GM19035 (cell line): ENCODE data around the gene TREM2.
"Not testable (repeated sequence)": the region's sequence is repeated elsewhere in the genome, so short reads cannot be mapped to it uniquely, and the experiment has no call there.

Source experiments
- ATAC-seq: cut with Tn5 transposase; IDR thresholded peaks from one replicate; pipeline ENCODE4 v1.9.1; 2021; ENCODE audit not compliant: unreplicated experiment

TREM2 gene

GRCh38 chr6:41162687-41163418 lies at the start of gene TREM2:
TSS of gene TREM2 (minus strand) at chr6:41163116. CDS start at chr6:41163082, 34 bp downstream.
- ATAC-seq = no peak

- no peak for ATAC-seq
These were observed 46.8 kb upstream of the TREM2 start for GRCh38 chr6:41209547-41210320.

GRCh38 chr6:41208439-41209106 lies 45.7 kb upstream of the TREM2 start:
- no peak for ATAC-seq

- no peak for ATAC-seq
These were observed 41.2 kb upstream of the TREM2 start for GRCh38 chr6:41204156-41204555.

GRCh38 chr6:41201764-41202173 lies 38.9 kb upstream of the TREM2 start:
- no peak for ATAC-seq

- peak; percentile 23 for ATAC-seq
These were observed 38.2 kb upstream of the TREM2 start, which contains the start of gene TREML2 for GRCh38 chr6:41200901-41201763. TSS of gene TREML2 (minus strand) at chr6:41201149. CDS start at chr6:41201008, 141 bp downstream.

- peak; percentile 32 for ATAC-seq
These were observed 37.5 kb upstream of the TREM2 start for GRCh38 chr6:41200296-41200900.

- ATAC-seq = peak; percentile 45
These were observed 36.8 kb upstream of the TREM2 start for GRCh38 chr6:41199552-41200246.

- ATAC-seq = no peak
These were observed 34.3 kb upstream of the TREM2 start for GRCh38 chr6:41197234-41197633.

- ATAC-seq = no peak
These were observed 31.5 kb upstream of the TREM2 start for GRCh38 chr6:41194386-41194785.

GRCh38 chr6:41193884-41194283 lies 31.0 kb upstream of the TREM2 start:
- no peak for ATAC-seq

- ATAC-seq = no peak
These were observed 30.3 kb upstream of the TREM2 start for GRCh38 chr6:41193171-41193734.

- no peak for ATAC-seq
These were observed 28.7 kb upstream of the TREM2 start for GRCh38 chr6:41191569-41191968.

- ATAC-seq = no peak
These were observed 27.9 kb upstream of the TREM2 start for GRCh38 chr6:41190791-41191190.

GRCh38 chr6:41189967-41190366 lies 27.1 kb upstream of the TREM2 start:
- no peak for ATAC-seq

GRCh38 chr6:41189046-41189445 lies 26.1 kb upstream of the TREM2 start:
- not testable (repeated sequence) for ATAC-seq

- no peak for ATAC-seq
These were observed 25.3 kb upstream of the TREM2 start for GRCh38 chr6:41187924-41188886.

- ATAC-seq = no peak
These were observed 23.2 kb upstream of the TREM2 start for GRCh38 chr6:41186031-41186562.
